COLO668 (cell line): Measurements from ENCODE around the gene SH3GL1.

ENCODE experiments used
- DNase-seq: peaks from one replicate; lab custom pipeline; 2025; ENCODE audit not compliant: unreplicated experiment; lab: John Stamatoyannopoulos, UW

SH3GL1 gene

GRCh38 chr19:4399812-4400134 lies 574 bp downstream of the SH3GL1 start:
- DNase-seq, result peak; percentile 56

- DNase-seq, result no peak
Observed at GRCh38 chr19:4396949-4397783, 3.2 kb downstream of the SH3GL1 start.

GRCh38 chr19:4393947-4394590 lies 6.3 kb downstream of the SH3GL1 start:
- no peak for DNase-seq

GRCh38 chr19:4391701-4392483 lies 8.5 kb downstream of the SH3GL1 start:
- no peak for DNase-seq

- DNase-seq, result no peak
Observed at GRCh38 chr19:4391306-4391693, 9.0 kb downstream of the SH3GL1 start.

- no peak for DNase-seq
Observed at GRCh38 chr19:4390567-4391305, 9.6 kb downstream of the SH3GL1 start.

GRCh38 chr19:4390017-4390566 lies 10.3 kb downstream of the SH3GL1 start:
- no peak for DNase-seq

GRCh38 chr19:4389511-4390016 lies 10.8 kb downstream of the SH3GL1 start:
- DNase-seq, result no peak

GRCh38 chr19:4389064-4389375 lies 11.3 kb downstream of the SH3GL1 start:
- DNase-seq, result no peak

- no peak for DNase-seq
Observed at GRCh38 chr19:4388337-4389063, 11.8 kb downstream of the SH3GL1 start.

- no peak for DNase-seq
Observed at GRCh38 chr19:4386041-4386782, 14.1 kb downstream of the SH3GL1 start.

GRCh38 chr19:4385291-4386040 lies 14.9 kb downstream of the SH3GL1 start:
- DNase-seq, result no peak

GRCh38 chr19:4380254-4380727 lies 20.1 kb downstream of the SH3GL1 start:
- no peak for DNase-seq

- peak; percentile 66 for DNase-seq
Observed at GRCh38 chr19:4379383-4380253, 20.7 kb downstream of the SH3GL1 start.

- DNase-seq, result no peak
Observed at GRCh38 chr19:4378886-4379285, 21.5 kb downstream of the SH3GL1 start.

- no peak for DNase-seq
Observed at GRCh38 chr19:4376991-4377781, 23.2 kb downstream of the SH3GL1 start.

- DNase-seq, result no peak
Observed at GRCh38 chr19:4376671-4376990, 23.7 kb downstream of the SH3GL1 start.
